GM13977 (cell line): Measurements from ENCODE around the gene NUPR2.
"Not testable (repeated sequence)": the region's sequence is repeated elsewhere in the genome, so short reads cannot be mapped to it uniquely, and the experiment has no call there.

Source experiments
- DNase-seq: peaks from one replicate; pipeline ENCODE4 v3.0.0; 2012; ENCODE audit warnings: low spot score
- CTCF ChIP-seq: IDR thresholded peaks from 2 replicates; pipeline ENCODE4 v1.5.1; 2012; ENCODE audit warnings: mild to moderate bottlenecking, control low read depth; ENCODE audit not compliant: insufficient read depth; ENCODE audit errors: extremely low read depth, missing control alignments
- in situ Hi-C: fragments of 300-500 bp; cut with MboI; formaldehyde crosslinking; loops from one replicate; pipeline ENCODE4 v1.12.0; 2022; ENCODE audit warnings: low sequenced_read_pairs, low pct_unique_long_range_greater_than_20kb, mixed read lengths, inconsistent platforms; ENCODE audit not compliant: unreplicated experiment

The NUPR2 gene

GRCh38 chr7:56115852-56116538 lies at the start of gene NUPR2:
TSS of gene NUPR2 (minus strand) at chr7:56116417. CDS start at chr7:56116314, 103 bp downstream.
- in situ Hi-C loops, result no loop called here

GRCh38 chr7:56157238-56157790 lies 41.1 kb upstream of the NUPR2 start:
- DNase-seq, result no peak
- no peak for TF ChIP-seq CTCF
- in situ Hi-C loops, result no loop called here

More at GRCh38 chr7:56115852-56116538, at the start of gene NUPR2:
- TF ChIP-seq CTCF, result no peak
- DNase-seq, result no peak

GRCh38 chr7:56131062-56131461 lies 14.8 kb upstream of the NUPR2 start:
- in situ Hi-C loops, DNase-seq: not testable (repeated sequence)

GRCh38 chr7:56127241-56127975 lies 11.2 kb upstream of the NUPR2 start:
- TF ChIP-seq CTCF, result no peak
- in situ Hi-C loops, result no loop called here
- no peak for DNase-seq

GRCh38 chr7:56125831-56126230 lies 9.6 kb upstream of the NUPR2 start:
- in situ Hi-C loops, result no loop called here
- no peak for TF ChIP-seq CTCF
- DNase-seq, result no peak

- TF ChIP-seq CTCF, result no peak
- in situ Hi-C loops, result no loop called here
- DNase-seq, result no peak
Measured at GRCh38 chr7:56124981-56125380, 8.8 kb upstream of the NUPR2 start.

GRCh38 chr7:56121440-56121839 lies 5.2 kb upstream of the NUPR2 start:
- in situ Hi-C loops, result no loop called here
- DNase-seq, result no peak
- TF ChIP-seq CTCF, result no peak

- in situ Hi-C loops, DNase-seq: not testable (repeated sequence)
Measured at GRCh38 chr7:56112244-56112643, 4.0 kb downstream of the NUPR2 start.
